CD4-positive, CD25-positive, alpha-beta regulatory T cell (primary cell): ENCODE data around the gene AUTS2. TPM values are rescaled to one million over a fixed set of nuclear protein-coding genes. Genes with fewer than 3 reads are reported as not detected.

ENCODE experiments used
- ATAC-seq, 2 donors: fragments of 150-1000 bp; cut with Tn5 transposase; one replicate each; pipeline ENCODE4 v1.10.0; 2021; ENCODE audit warnings: low read depth in 2 of 2, moderate number of reproducible peaks in 2 of 2, moderate library complexity in 1 of 2
- DNase-seq, 3 donors: peaks; one replicate each; pipeline versions ENCODE4 v3.0.0 to v3.0.0-alpha.2; 2012 to 2022; ENCODE audit warnings: mixed read lengths in 1 of 3
- H3K27ac ChIP-seq: one replicate; pipeline ENCODE4 v1.7.0; 2013; ENCODE audit warnings: mild to moderate bottlenecking, low read length; ENCODE audit not compliant: insufficient read depth, poor library complexity, severe bottlenecking
- H3K27me3 ChIP-seq: one replicate; pipeline ENCODE4 v1.7.0; 2013; ENCODE audit warnings: low read length; ENCODE audit not compliant: control insufficient read depth, insufficient read depth
- H3K36me3 ChIP-seq: one replicate; pipeline ENCODE4 v1.7.0; 2013; ENCODE audit warnings: mild to moderate bottlenecking, low read length, moderate library complexity; ENCODE audit not compliant: control insufficient read depth, insufficient read depth
- H3K4me1 ChIP-seq: 2 replicates; pipeline ENCODE4 v1.7.0; 2013; ENCODE audit warnings: mild to moderate bottlenecking, low read length; ENCODE audit not compliant: insufficient read depth, control insufficient read depth, poor library complexity, severe bottlenecking
- H3K4me3 ChIP-seq: one replicate; pipeline ENCODE4 v1.7.0; 2013; ENCODE audit warnings: low read depth, mild to moderate bottlenecking, low read length, moderate library complexity
- H3K9me3 ChIP-seq, 2 experiments: 1 replicate in 1 of 2; 2 replicates in 1 of 2; pipeline ENCODE4 v1.7.0; 2013; ENCODE audit warnings: low read length in 2 of 2, mild to moderate bottlenecking in 1 of 2, moderate library complexity in 1 of 2; ENCODE audit not compliant: control insufficient read depth in 2 of 2
- H3K27ac Mint-ChIP-seq, 3 donors: one replicate each; pipeline ENCODE4 v1.8.0; 2020 to 2022; ENCODE audit warnings: mild to moderate bottlenecking in 3 of 3, mixed read lengths in 3 of 3, moderate library complexity in 2 of 3
- H3K27me3 Mint-ChIP-seq: one replicate; pipeline ENCODE4 v1.8.0; 2022; ENCODE audit warnings: mild to moderate bottlenecking, mixed read lengths
- H3K36me3 Mint-ChIP-seq: one replicate; pipeline ENCODE4 v1.8.0; 2020; ENCODE audit warnings: mixed read lengths
- H3K4me1 Mint-ChIP-seq, 4 donors: one replicate each; pipeline ENCODE4 v1.8.0; 2020 to 2022; ENCODE audit warnings: mixed read lengths in 4 of 4, mild to moderate bottlenecking in 1 of 4
- H3K4me3 Mint-ChIP-seq, 4 donors: one replicate each; pipeline ENCODE4 v1.8.0; 2020 to 2022; ENCODE audit warnings: mild to moderate bottlenecking in 4 of 4, mixed read lengths in 4 of 4, moderate library complexity in 3 of 4
- H3K9me3 Mint-ChIP-seq, 7 donors: one replicate each; pipeline ENCODE4 v1.8.0; 2020 to 2022; ENCODE audit warnings: mixed read lengths in 7 of 7, mild to moderate bottlenecking in 3 of 7, moderate library complexity in 2 of 7
- polyA plus RNA-seq, 4 donors: library from polyadenylated mRNA; unstranded; fragments of 300-500 nt; fragmentation: Illumina TruSeq; gene quantifications; one replicate each; pipeline ENCODE4 v1.2.3, GENCODE V29; 2021
- total RNA-seq: library from RNA; stranded (reverse); gene quantifications from one replicate; pipeline ENCODE4 v1.2.3, GENCODE V29; 2022

AUTS2 gene
- total and polyA plus RNA-seq, 5 donors from 2014 or later: 0.47 to 32.4 (median 0.74) TPM

DNA sequence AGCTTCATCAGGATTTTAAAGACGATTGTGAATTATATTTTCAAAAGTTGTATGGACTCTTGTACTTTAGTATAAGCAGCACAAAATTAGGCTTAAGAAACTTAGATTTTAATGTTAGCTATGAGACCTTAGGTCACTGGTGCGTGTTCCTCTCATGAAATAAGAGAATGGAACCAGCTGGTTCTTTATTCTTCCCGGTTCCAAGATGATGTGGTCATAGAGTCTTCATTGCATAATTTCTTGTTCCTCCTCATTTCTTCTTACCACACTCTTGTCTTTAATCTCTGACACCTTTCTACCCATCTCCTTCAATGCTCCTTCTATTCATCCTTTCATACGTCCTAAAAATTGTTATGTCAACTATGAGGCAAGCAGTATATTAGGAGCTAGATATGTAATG is 437.2 kb downstream of the AUTS2 start:
- Histone ChIP-seq H3K4me3 (no peak overlapping the region), H3K27me3 (no peaks in the 10 kb centered on the region), H3K36me3 (no peaks in the 10 kb centered on the region), H3K27ac (no peak overlapping the region), H3K9me3 (no peaks in the 10 kb centered on the region), H3K4me1 (no peaks in the 10 kb centered on the region)
- DNase-seq (no peak), ATAC-seq (no peak)
- H3K36me3 Mint-ChIP-seq: no peaks in the 10 kb centered on the region
- no peaks in the 10 kb centered on the region for H3K27me3 Mint-ChIP-seq
- H3K4me3 Mint-ChIP-seq: no peak overlapping the region
- no peak overlapping the region for H3K27ac Mint-ChIP-seq
- no peaks in the 10 kb centered on the region for H3K4me1 Mint-ChIP-seq
- H3K9me3 Mint-ChIP-seq: peaks cover 0 to 4% (median 0%) of the 10 kb centered on the region in 7 donors

DNA sequence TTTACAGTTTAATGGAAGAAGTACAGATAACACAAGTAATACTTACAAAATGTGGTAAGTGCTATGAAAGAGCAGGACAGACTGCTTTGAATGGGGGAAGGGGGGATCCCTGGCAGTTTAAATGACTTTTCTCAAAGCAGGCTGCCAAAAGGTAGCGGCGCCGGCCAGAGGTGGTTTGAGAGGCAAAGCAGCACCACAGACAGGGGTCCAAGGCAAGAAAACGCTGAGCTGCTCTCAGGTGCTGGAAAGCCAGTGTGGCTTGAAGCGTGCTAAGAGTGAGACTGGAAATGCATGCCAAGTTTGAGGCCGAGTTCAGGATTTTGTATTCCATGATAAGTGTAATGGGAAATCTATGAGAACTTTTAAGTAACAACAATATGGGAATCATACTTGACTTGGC is 437.7 kb downstream of the AUTS2 start:
- peaks cover 0 to 4% (median 0%) of the 10 kb centered on the region in 7 donors for H3K9me3 Mint-ChIP-seq
- H3K27ac ChIP-seq: no peak overlapping the region
- H3K27ac Mint-ChIP-seq: no peak overlapping the region
- H3K36me3 ChIP-seq: no peaks in the 10 kb centered on the region
- no peaks in the 10 kb centered on the region for H3K27me3 ChIP-seq
- DNase-seq (no peak), ATAC-seq (no peak)
- H3K4me3 Mint-ChIP-seq: no peak overlapping the region
- no peaks in the 10 kb centered on the region for H3K9me3 ChIP-seq
- no peak overlapping the region for H3K4me3 ChIP-seq
- no peaks in the 10 kb centered on the region for H3K27me3 Mint-ChIP-seq
- no peaks in the 10 kb centered on the region for H3K4me1 ChIP-seq
- no peaks in the 10 kb centered on the region for H3K4me1 Mint-ChIP-seq
- H3K36me3 Mint-ChIP-seq: no peaks in the 10 kb centered on the region

DNA sequence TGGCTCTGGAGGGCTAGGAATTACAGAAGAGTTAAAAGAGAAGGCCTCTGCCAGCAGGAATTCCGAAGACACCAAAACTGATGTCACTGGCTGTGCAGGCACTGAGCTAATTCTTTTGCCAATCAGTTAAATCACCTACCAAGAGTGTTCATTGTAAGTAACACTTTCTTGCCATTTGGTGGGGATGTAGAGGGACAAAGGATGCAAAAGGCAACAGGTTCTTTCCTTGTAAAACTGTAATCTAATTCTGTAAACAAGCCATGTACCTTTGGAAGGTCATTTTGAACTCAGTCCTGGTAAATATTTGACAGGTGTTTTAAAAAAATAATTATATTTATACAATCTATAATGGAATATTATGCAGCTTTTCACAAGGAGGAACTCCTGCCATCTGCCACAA is 438.4 kb downstream of the AUTS2 start:
- no peaks in the 10 kb centered on the region for H3K36me3 ChIP-seq
- no peaks in the 10 kb centered on the region for H3K36me3 Mint-ChIP-seq
- H3K9me3 ChIP-seq: no peaks in the 10 kb centered on the region
- H3K4me1 ChIP-seq: no peaks in the 10 kb centered on the region
- peaks cover 0 to 4% (median 0%) of the 10 kb centered on the region in 7 donors for H3K9me3 Mint-ChIP-seq
- ATAC-seq (no peak), DNase-seq (no peak)
- H3K27me3 Mint-ChIP-seq: no peaks in the 10 kb centered on the region
- H3K4me3 ChIP-seq: no peak overlapping the region
- H3K4me3 Mint-ChIP-seq: no peak overlapping the region
- H3K27ac ChIP-seq: no peak overlapping the region
- H3K27ac Mint-ChIP-seq: no peak overlapping the region
- H3K4me1 Mint-ChIP-seq: no peaks in the 10 kb centered on the region
- H3K27me3 ChIP-seq: no peaks in the 10 kb centered on the region

DNA sequence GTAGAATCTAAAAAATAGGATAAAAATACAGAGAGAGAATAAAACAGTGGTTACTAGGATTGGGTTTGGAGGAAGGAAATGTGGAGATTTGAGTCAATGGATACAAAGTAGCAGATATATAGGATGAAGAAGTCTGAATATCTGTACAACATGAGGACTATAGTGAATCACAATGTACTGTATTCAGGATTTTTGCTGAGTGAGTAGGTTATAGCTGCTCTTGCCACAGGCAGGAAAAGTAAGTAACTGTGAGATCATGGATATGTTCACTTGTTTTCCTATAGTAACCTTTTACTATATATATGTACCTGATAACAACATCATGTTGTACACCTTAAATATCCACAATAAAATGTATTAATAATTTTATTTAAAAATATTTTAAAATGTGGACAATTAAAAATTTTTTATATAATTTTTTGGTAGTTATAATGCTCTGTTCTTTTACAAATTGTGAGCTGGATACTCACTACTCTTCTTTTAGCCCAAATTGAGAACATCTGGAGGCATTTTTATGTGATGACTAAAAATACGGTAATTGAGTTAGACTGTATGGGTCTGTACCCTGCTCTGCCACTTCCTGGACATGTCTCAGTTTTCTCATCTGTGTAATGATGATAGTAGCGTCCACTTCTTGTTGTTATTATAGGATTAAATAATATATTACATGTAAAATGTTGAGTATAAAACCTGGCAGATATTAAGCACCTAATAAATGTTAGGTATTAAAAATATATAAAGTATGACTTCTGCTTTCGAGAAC is 439.1 kb downstream of the AUTS2 start:
- DNase-seq: no peak
- Mint-ChIP-seq H3K27ac (no peak overlapping the region), H3K27me3 (no peaks in the 10 kb centered on the region), H3K4me1 (no peaks in the 10 kb centered on the region), H3K4me3 (no peak overlapping the region), H3K36me3 (no peaks in the 10 kb centered on the region), H3K9me3 (peaks cover 0 to 4% (median 1%) of the 10 kb centered on the region in 7 donors)
- no peaks in the 10 kb centered on the region for H3K4me1 ChIP-seq
- H3K4me3 ChIP-seq: no peak overlapping the region
- H3K36me3 ChIP-seq: no peaks in the 10 kb centered on the region
- no peaks in the 10 kb centered on the region for H3K9me3 ChIP-seq
- no peak for ATAC-seq
- H3K27ac ChIP-seq: no peak overlapping the region
- H3K27me3 ChIP-seq: no peaks in the 10 kb centered on the region

DNA sequence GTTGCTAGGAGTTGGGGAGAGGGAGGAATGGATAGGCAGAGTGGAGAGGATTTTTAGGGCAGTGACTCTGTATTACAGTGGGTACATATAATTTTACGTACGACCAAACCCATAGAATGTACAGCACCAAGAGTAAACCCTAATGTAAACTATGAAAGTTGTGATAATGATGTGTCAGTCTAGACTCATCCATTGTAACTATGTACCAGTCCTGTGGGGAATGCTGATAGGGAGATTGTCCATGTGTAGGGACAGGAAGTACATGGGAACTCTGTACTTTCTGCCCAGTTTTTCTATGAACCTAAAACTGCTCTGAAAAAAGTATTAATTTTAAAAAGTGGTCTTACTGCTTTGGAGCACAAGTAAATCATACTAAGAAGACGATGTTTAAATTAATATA is 441.8 kb downstream of the AUTS2 start:
- Mint-ChIP-seq H3K36me3 (no peaks in the 10 kb centered on the region), H3K4me3 (no peak overlapping the region), H3K4me1 (no peaks in the 10 kb centered on the region), H3K27ac (no peak overlapping the region), H3K9me3 (peaks cover 0 to 5% (median 1%) of the 10 kb centered on the region in 7 donors), H3K27me3 (no peaks in the 10 kb centered on the region)
- DNase-seq (no peak), ATAC-seq (no peak)
- Histone ChIP-seq H3K4me1 (no peaks in the 10 kb centered on the region), H3K9me3 (no peaks in the 10 kb centered on the region), H3K27ac (no peak overlapping the region), H3K4me3 (no peak overlapping the region), H3K27me3 (no peaks in the 10 kb centered on the region), H3K36me3 (no peaks in the 10 kb centered on the region)

DNA sequence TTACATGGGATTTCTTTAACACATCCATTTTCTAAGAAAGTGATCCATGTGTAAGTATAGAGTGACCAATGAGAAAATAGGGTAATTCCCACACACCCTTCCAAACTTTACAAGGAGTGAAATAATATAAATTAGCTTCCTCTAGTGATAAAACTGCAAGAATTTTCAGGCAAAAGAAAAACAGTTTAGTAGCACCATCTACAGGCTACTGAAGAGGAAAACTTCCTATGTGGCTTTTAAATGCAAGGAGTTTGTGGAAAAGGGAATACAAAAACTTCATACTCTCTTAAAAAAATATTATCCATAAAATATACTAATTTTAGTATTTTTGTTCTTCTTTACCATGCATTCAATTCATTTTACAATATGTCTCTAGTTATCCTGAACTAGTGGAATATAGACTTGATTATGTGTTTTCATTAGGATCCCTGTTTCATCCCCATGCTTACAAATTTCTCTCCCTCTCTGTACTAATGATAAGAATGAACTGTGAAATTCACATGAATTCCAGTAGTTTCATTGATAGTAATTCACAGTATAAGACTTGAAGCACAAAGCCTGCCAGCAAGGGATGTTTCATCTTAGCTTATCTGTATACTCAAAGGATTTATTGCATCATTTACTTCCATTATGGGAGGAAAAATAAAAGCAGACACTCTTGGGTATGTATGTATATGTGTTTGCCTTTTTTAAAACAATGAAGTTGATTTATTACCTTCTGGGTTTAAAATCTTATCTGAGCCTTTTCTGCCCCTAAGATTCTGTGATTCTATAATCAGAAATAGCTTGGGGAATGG is 442.9 kb downstream of the AUTS2 start:
- Histone ChIP-seq H3K4me1 (no peaks in the 10 kb centered on the region), H3K36me3 (no peaks in the 10 kb centered on the region), H3K9me3 (no peaks in the 10 kb centered on the region), H3K27ac (no peak overlapping the region), H3K27me3 (no peaks in the 10 kb centered on the region), H3K4me3 (no peak overlapping the region)
- ATAC-seq (no peak), DNase-seq (no peak)
- Mint-ChIP-seq H3K27me3 (no peaks in the 10 kb centered on the region), H3K27ac (no peak overlapping the region), H3K36me3 (no peaks in the 10 kb centered on the region), H3K9me3 (peaks cover 0 to 2% (median 0%) of the 10 kb centered on the region in 7 donors), H3K4me1 (no peaks in the 10 kb centered on the region), H3K4me3 (no peak overlapping the region)

DNA sequence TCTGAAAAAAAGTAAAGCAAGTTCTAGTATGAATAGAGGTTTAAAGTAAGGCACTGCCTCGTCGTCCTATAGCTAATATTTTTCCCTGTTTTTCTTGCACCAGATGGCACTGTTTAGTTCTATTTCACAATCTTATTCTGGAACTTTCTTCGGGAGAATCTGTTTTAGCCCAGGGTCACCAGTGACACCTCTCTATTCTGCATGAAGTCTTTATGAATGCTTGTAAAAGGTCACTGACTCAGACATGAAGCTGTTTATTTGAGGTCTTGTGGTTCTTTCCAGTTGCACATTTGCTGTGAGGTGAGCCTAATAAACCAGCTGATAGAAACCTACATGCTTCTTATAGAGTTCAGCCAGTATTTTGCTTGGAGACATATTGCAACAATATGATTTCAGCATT is 444.3 kb downstream of the AUTS2 start:
- peaks cover 0 to 2% (median 0%) of the 10 kb centered on the region in 7 donors for H3K9me3 Mint-ChIP-seq
- no peaks in the 10 kb centered on the region for H3K36me3 Mint-ChIP-seq
- ATAC-seq: no peak
- Histone ChIP-seq H3K36me3 (no peaks in the 10 kb centered on the region), H3K9me3 (no peaks in the 10 kb centered on the region), H3K27me3 (no peaks in the 10 kb centered on the region), H3K4me3 (no peak overlapping the region), H3K4me1 (no peaks in the 10 kb centered on the region), H3K27ac (no peak overlapping the region)
- DNase-seq: no peak
- no peak overlapping the region for H3K4me3 Mint-ChIP-seq
- no peak overlapping the region for H3K27ac Mint-ChIP-seq
- H3K27me3 Mint-ChIP-seq: no peaks in the 10 kb centered on the region
- H3K4me1 Mint-ChIP-seq: no peaks in the 10 kb centered on the region
